ENCODE data around the gene LRRC3.
A peak's percentile ranks its signal among the peaks of the same experiment; 100 is the strongest.

Gene LRRC3

GRCh38 chr21:44479556-44480199 lies 24.4 kb downstream of the LRRC3 start:
- peak; percentile 13 to 30 for DNase-seq (ENCODE audit: low read depth in 2 of 2)

GRCh38 chr21:44480200-44481053 lies 25.1 kb downstream of the LRRC3 start:
- DNase-seq (ENCODE audit: low read depth in 2 of 2) = no peak

GRCh38 chr21:44482581-44483287 lies 27.4 kb downstream of the LRRC3 start:
- DNase-seq (ENCODE audit: low read depth in 2 of 2) = no peak

- DNase-seq (ENCODE audit: low read depth in 2 of 2) = no peak
Measured at GRCh38 chr21:44483288-44484237, 28.3 kb downstream of the LRRC3 start.

- DNase-seq (ENCODE audit: low read depth in 2 of 2) = no peak
Measured at GRCh38 chr21:44484498-44485253, 29.4 kb downstream of the LRRC3 start.

- peak; percentile 33 to 36 for DNase-seq (ENCODE audit: low read depth in 2 of 2)
Measured at GRCh38 chr21:44485254-44485793, 30.0 kb downstream of the LRRC3 start.

- no peak for DNase-seq (ENCODE audit: low read depth in 2 of 2)
Measured at GRCh38 chr21:44485796-44486195, 30.5 kb downstream of the LRRC3 start.

GRCh38 chr21:44486302-44486701 lies 31.0 kb downstream of the LRRC3 start:
- no peak for DNase-seq (ENCODE audit: low read depth in 2 of 2)

- DNase-seq (ENCODE audit: low read depth in 2 of 2) = peak; percentile 32 to 51
Measured at GRCh38 chr21:44487831-44488230, 32.5 kb downstream of the LRRC3 start.

- DNase-seq (ENCODE audit: low read depth in 2 of 2) = no peak
Measured at GRCh38 chr21:44489962-44490361, 34.7 kb downstream of the LRRC3 start.

GRCh38 chr21:44490405-44490804 lies 35.1 kb downstream of the LRRC3 start:
- DNase-seq (ENCODE audit: low read depth in 2 of 2) = no peak

GRCh38 chr21:44490816-44491215 lies 35.5 kb downstream of the LRRC3 start:
- DNase-seq (ENCODE audit: low read depth in 2 of 2) = no peak

- DNase-seq (ENCODE audit: low read depth in 2 of 2) = no peak
Measured at GRCh38 chr21:44492567-44493385, 37.5 kb downstream of the LRRC3 start.

GRCh38 chr21:44494418-44494817 lies 39.1 kb downstream of the LRRC3 start:
- no peak for DNase-seq (ENCODE audit: low read depth in 2 of 2)

GRCh38 chr21:44494956-44495355 lies 39.6 kb downstream of the LRRC3 start:
- DNase-seq (ENCODE audit: low read depth in 2 of 2) = no peak

GRCh38 chr21:44495611-44496563 lies 40.6 kb downstream of the LRRC3 start:
- no peak for DNase-seq (ENCODE audit: low read depth in 2 of 2)

- DNase-seq (ENCODE audit: low read depth in 2 of 2) = no peak
Measured at GRCh38 chr21:44496564-44497550, 41.5 kb downstream of the LRRC3 start.
